PC-9 (cell line): ENCODE data around the gene ARL5A. TPM values are rescaled to one million over a fixed set of nuclear protein-coding genes. Genes with fewer than 3 reads are reported as not detected.

ENCODE experiments used
- BruUV-seq: library from RNA; stranded (reverse); fragments of 400-500 nt; replicated peaks from 2 replicates; lab custom pipeline; 2021; lab: Mats Ljungman, UMichigan
- CTCF ChIA-PET: fragments of 300-600 bp; sonication (Branson Sonifier 250); formaldehyde crosslinking; loops from one replicate; lab custom pipeline; 2022; ENCODE audit warnings: antibody characterized with exemption; lab: Charles Lee
- POLR2A ChIA-PET: fragments of 300-600 bp; sonication (Branson Sonifier 250); formaldehyde crosslinking; loops from one replicate; lab custom pipeline; 2022; ENCODE audit warnings: antibody characterized with exemption; ENCODE audit not compliant: unreplicated experiment; lab: Charles Lee
- DNase-seq, 2 experiments: peaks; one replicate each; pipeline versions ENCODE4 v3.0.0 to v3.0.0-alpha.2; 2015 to 2022; ENCODE audit warnings: mixed read lengths in 1 of 2
- H2AFZ ChIP-seq: fragments of 200-600 bp; sonication (generic); 2 replicates; pipeline ENCODE4 v1.8.1; 2017; ENCODE audit warnings: antibody characterized with exemption
- H3F3A ChIP-seq: fragments of 200-600 bp; sonication (generic); 2 replicates; pipeline ENCODE4 v1.8.1; 2017; ENCODE audit warnings: antibody characterized with exemption, mild to moderate bottlenecking, low read depth; ENCODE audit not compliant: insufficient read depth
- H3K27ac ChIP-seq: fragments of 200-600 bp; sonication (generic); 2 replicates; pipeline ENCODE4 v1.6.1; 2016; ENCODE audit warnings: mixed run types
- H3K27me3 ChIP-seq: fragments of 200-600 bp; sonication (generic); 2 replicates; pipeline ENCODE4 v1.6.1; 2016; ENCODE audit warnings: low read depth, mixed run types; ENCODE audit not compliant: insufficient read depth
- H3K36me3 ChIP-seq: fragments of 200-600 bp; sonication (generic); 2 replicates; pipeline ENCODE4 v1.6.1; 2016; ENCODE audit warnings: low read depth, mixed run types
- H3K4me1 ChIP-seq: fragments of 200-600 bp; sonication (generic); replicated peaks from 2 replicates; pipeline ENCODE4 v1.6.1; 2016; ENCODE audit warnings: mixed run types; ENCODE audit not compliant: insufficient read depth
- H3K4me2 ChIP-seq: fragments of 200-600 bp; sonication (generic); 2 replicates; pipeline ENCODE4 v1.6.1; 2017; ENCODE audit warnings: mixed run types
- H3K4me3 ChIP-seq: fragments of 200-600 bp; sonication (generic); 2 replicates; pipeline ENCODE4 v1.6.1; 2016; ENCODE audit warnings: mixed run types
- H3K79me2 ChIP-seq: fragments of 200-600 bp; sonication (generic); 2 replicates; pipeline ENCODE4 v1.6.1; 2017; ENCODE audit warnings: low read depth, mixed run types
- H3K9me2 ChIP-seq: fragments of 200-600 bp; sonication (generic); 2 replicates; pipeline ENCODE4 v1.8.1; 2017; ENCODE audit warnings: mild to moderate bottlenecking; ENCODE audit not compliant: insufficient read depth
- H3K9me3 ChIP-seq: fragments of 200-600 bp; sonication (generic); 2 replicates; pipeline ENCODE4 v1.8.1; 2016; ENCODE audit warnings: low read depth; ENCODE audit not compliant: insufficient read depth
- H4K20me1 ChIP-seq: fragments of 200-600 bp; sonication (generic); 2 replicates; pipeline ENCODE4 v1.8.1; 2017; ENCODE audit not compliant: insufficient read depth
- EZH2 ChIP-seq: fragments of 200-600 bp; sonication (generic); IDR thresholded peaks from 2 replicates; pipeline ENCODE4 v1.8.0; 2017; ENCODE audit warnings: antibody characterized with exemption, low read depth
- intact Hi-C: fragments of 100-400 bp; cut with micrococcal nuclease; formaldehyde crosslinking; loops from one replicate; pipeline ENCODE4 v1.10.0; 2022; ENCODE audit not compliant: unreplicated experiment
- total RNA-seq: library from RNA; stranded (reverse); gene quantifications from 2 replicates; pipeline ENCODE4 v1.2.3, GENCODE V29; 2021
- TF ChIP-seq, protein P1 (sequence below): fragments of 200-600 bp; sonication (generic); conservative IDR thresholded peaks from 2 replicates; pipeline ENCODE4 v1.6.1; 2017; ENCODE audit warnings: mixed run types, antibody characterized with exemption, mild to moderate bottlenecking, moderate library complexity

ARL5A gene
- total RNA-seq, 1 experiment from 2014 or later = 36.1 TPM

DNA sequence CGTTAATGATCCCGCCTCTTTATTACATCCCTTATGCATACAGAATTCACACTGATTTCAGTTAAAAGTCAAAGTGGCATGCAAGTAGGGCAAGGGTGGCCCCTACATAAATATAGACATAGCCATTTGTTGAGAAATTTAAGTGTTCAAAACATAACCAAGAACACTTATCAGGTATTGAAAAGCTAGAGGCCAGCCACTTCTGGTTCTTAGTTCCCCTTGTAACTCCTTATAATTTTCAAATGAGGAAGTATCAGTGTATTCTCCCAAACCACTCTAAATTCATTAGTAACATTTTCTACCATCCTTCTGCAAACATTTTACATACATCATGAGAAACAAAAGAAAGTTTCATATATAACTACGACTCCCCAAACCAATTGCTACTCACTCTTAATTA lies 5.8 kb upstream of the ARL5A start:
- intact Hi-C loops = no loop called here
- H4K20me1 ChIP-seq = no peaks in the 10 kb centered on the region
- H2AFZ ChIP-seq = no peak overlapping the region
- H3K4me1 ChIP-seq = peaks cover under 1% of the 10 kb centered on the region; the same call in 1 of the 2 replicates
- BruUV-seq = no TSS peak
- no peak overlapping the region for H3K4me2 ChIP-seq
- H3K36me3 ChIP-seq = no peaks in the 10 kb centered on the region
- H3K9me3 ChIP-seq = no peaks in the 10 kb centered on the region
- POLR2A ChIA-PET = no interaction called here
- no peak overlapping the region for H3K4me3 ChIP-seq
- no peaks in the 10 kb centered on the region for H3K27me3 ChIP-seq
- no peak for DNase-seq
- no peak overlapping the region for H3K27ac ChIP-seq
- no peak for TF ChIP-seq EZH2
- TF ChIP-seq, protein P1, sequence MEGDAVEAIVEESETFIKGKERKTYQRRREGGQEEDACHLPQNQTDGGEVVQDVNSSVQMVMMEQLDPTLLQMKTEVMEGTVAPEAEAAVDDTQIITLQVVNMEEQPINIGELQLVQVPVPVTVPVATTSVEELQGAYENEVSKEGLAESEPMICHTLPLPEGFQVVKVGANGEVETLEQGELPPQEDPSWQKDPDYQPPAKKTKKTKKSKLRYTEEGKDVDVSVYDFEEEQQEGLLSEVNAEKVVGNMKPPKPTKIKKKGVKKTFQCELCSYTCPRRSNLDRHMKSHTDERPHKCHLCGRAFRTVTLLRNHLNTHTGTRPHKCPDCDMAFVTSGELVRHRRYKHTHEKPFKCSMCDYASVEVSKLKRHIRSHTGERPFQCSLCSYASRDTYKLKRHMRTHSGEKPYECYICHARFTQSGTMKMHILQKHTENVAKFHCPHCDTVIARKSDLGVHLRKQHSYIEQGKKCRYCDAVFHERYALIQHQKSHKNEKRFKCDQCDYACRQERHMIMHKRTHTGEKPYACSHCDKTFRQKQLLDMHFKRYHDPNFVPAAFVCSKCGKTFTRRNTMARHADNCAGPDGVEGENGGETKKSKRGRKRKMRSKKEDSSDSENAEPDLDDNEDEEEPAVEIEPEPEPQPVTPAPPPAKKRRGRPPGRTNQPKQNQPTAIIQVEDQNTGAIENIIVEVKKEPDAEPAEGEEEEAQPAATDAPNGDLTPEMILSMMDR = no peak
- H3K79me2 ChIP-seq = no peaks in the 10 kb centered on the region
- H3K9me2 ChIP-seq = no peaks in the 10 kb centered on the region; the same call in 1 of the 2 replicates
- CTCF ChIA-PET = no interaction called here
- no peaks in the 10 kb centered on the region for H3F3A ChIP-seq

DNA sequence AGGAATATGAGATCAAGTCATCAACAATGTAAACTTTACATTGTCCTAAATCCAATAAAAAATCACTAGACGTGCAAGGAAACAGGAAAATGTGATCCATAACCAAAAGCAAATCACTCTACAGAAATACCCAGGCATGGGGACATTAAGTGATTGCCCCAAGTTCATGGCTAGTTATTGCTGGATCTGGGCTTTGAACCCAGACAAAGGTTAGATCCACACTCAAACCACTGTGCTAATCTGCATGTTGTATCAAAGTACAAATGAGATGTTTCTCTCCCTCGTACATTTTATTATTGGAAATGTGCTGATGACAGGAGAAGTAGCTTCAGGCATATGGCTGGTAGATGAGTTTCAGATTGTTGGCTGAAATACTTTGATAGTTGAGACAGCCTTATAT lies 2.7 kb upstream of the ARL5A start:
- Histone ChIP-seq H2AFZ (no peak overlapping the region), H3K4me1 (peaks cover 14% of the 10 kb centered on the region), H3K79me2 (peaks cover 21% of the 10 kb centered on the region), H3K9me3 (no peaks in the 10 kb centered on the region), H3K9me2 (no peaks in the 10 kb centered on the region; the same call in 1 of the 2 replicates), H3K36me3 (no peaks in the 10 kb centered on the region), H3K4me2 (no peak overlapping the region), H3K27ac (no peak overlapping the region), H4K20me1 (no peaks in the 10 kb centered on the region), H3F3A (no peaks in the 10 kb centered on the region), H3K27me3 (no peaks in the 10 kb centered on the region), H3K4me3 (no peak overlapping the region)
- DNase-seq = no peak
- TF ChIP-seq EZH2 = no peak
- TF ChIP-seq, protein P1 = no peak
- POLR2A ChIA-PET = no interaction called here
- no TSS peak for BruUV-seq
- intact Hi-C loops = no loop called here
- CTCF ChIA-PET = interaction anchor here (0.6 kb wide), 1 partner anchor 117 kb away, joined by 3 read pairs; no protein-coding TSS in a partner anchor

DNA sequence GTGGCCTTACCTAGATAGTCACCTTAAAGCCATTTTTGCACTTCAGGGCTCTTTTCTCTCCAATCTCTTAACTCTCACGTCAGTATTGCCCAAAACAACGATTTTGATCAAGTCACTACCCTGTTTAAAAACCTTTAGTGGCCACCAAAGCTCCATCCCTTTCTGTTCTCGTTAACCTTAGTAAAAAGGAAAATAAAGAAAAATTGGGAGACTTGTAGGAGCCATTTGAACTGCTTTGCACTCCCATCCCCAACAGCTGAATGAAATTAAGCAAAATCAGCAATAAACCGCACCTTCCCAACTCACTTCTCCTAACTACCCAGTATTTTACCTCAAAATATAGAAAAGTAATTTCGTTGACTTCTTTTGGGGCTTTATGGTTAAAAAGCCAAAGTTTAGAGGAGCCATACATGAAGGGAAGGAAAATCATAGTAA lies 686 bp upstream of the ARL5A start:
- TSS peak; percentile 95 for BruUV-seq
- Histone ChIP-seq H3K27ac (no peak overlapping the region), H3K27me3 (no peaks in the 10 kb centered on the region), H3K9me3 (no peaks in the 10 kb centered on the region), H3K36me3 (no peaks in the 10 kb centered on the region), H3K79me2 (peaks cover 40% of the 10 kb centered on the region), H3K4me2 (peak overlapping the region; percentile 79), H2AFZ (peak overlapping the region; percentile 81), H3K4me3 (peak overlapping the region; percentile 68), H3K4me1 (peaks cover 14% of the 10 kb centered on the region), H4K20me1 (no peaks in the 10 kb centered on the region), H3K9me2 (no peaks in the 10 kb centered on the region), H3F3A (no peaks in the 10 kb centered on the region)
- POLR2A ChIA-PET = interaction anchor here (0.5 to 0.6 kb wide), 2 partner anchors 94 to 1228 kb away, joined by 3 to 9 read pairs; no protein-coding TSS in a partner anchor
- intact Hi-C loops = no loop called here
- CTCF ChIA-PET = no interaction called here
- TF ChIP-seq EZH2 = no peak
- TF ChIP-seq, protein P1 = no peak
- DNase-seq = no peak
